ENCODE results near the gene EDIL3. TPM values are rescaled to one million over a fixed set of nuclear protein-coding genes. Genes with fewer than 3 reads are reported as not detected.

EDIL3 gene
- polyA plus RNA-seq, 1 donor (not counting 4 experiments of a cell fraction or from before 2014, with no cell fraction given): 0.34 TPM

- dilution Hi-C loops (cut with MboI; ENCODE audit: extremely low pct_ligation_motif_present, low sequenced_read_pairs): no loop called here
- no peak for DNase-seq (ENCODE audit: low read depth, low spot score)
- Histone ChIP-seq H3K79me2 (ENCODE audit: control insufficient read depth, insufficient read depth, low read length) (no peaks in the 10 kb centered on the region), H3K4me2 (ENCODE audit: control insufficient read depth, extremely low read depth, insufficient read depth, low read depth, low read length) (no peak overlapping the region), H3K9ac (ENCODE audit: control insufficient read depth, extremely low read depth, insufficient read depth, low read length) (no peak overlapping the region), H3K4me3 (ENCODE audit: control insufficient read depth in 2 of 3, extremely low read depth in 1 of 3, insufficient read depth in 2 of 3, low read depth in 1 of 3, low read length in 3 of 3) (no peak overlapping the region), H3K4me1 (ENCODE audit: control insufficient read depth, extremely low read depth, insufficient read depth, low read length) (no peaks in the 10 kb centered on the region), H3K9me3 (ENCODE audit: control insufficient read depth, low read depth, low read length) (no peaks in the 10 kb centered on the region), H3K27ac (ENCODE audit: control insufficient read depth, insufficient read depth, low read length) (no peak overlapping the region), H3K9me1 (ENCODE audit: control insufficient read depth, extremely low read depth, insufficient read depth, low read length) (no peaks in the 10 kb centered on the region), H2AFZ (ENCODE audit: control insufficient read depth, low read length) (no peak overlapping the region), H3K27me3 (ENCODE audit: control insufficient read depth, extremely low read depth, insufficient read depth, low read length) (no peaks in the 10 kb centered on the region), H4K20me1 (ENCODE audit: control insufficient read depth, extremely low read depth, insufficient read depth, low read length) (no peaks in the 10 kb centered on the region), H3K36me3 (ENCODE audit: control insufficient read depth in 2 of 2, extremely low read depth in 1 of 2, insufficient read depth in 2 of 2, low read length in 2 of 2) (no peaks in the 10 kb centered on the region)
- no peak for TF ChIP-seq EZH2 (IDR thresholded peaks at IDR 0.05; ENCODE audit: low read length)
- TF ChIP-seq CTCF (optimal IDR thresholded peaks at IDR 0.05 in 1 of 3, IDR thresholded peaks at IDR 0.05 in 1 of 3, conservative IDR thresholded peaks at IDR 0.05 in 1 of 3; ENCODE audit: extremely low read depth in 1 of 3, insufficient read depth in 2 of 3, low read length in 3 of 3): no peak
- FAIRE-seq: no peak
Observed at GRCh38 chr5:84016085-84016484, 368.6 kb downstream of the EDIL3 start.

GRCh38 chr5:84014966-84015365 lies 369.7 kb downstream of the EDIL3 start:
- H3K4me1 ChIP-seq (ENCODE audit: control insufficient read depth, extremely low read depth, insufficient read depth, low read length): no peaks in the 10 kb centered on the region

More at GRCh38 chr5:84014966-84015365, 369.7 kb downstream of the EDIL3 start:
- no peak overlapping the region for H3K4me2 ChIP-seq (ENCODE audit: control insufficient read depth, extremely low read depth, insufficient read depth, low read depth, low read length)
- FAIRE-seq (no peak), DNase-seq (ENCODE audit: low read depth, low spot score) (no peak)
- H3K9me1 ChIP-seq (ENCODE audit: control insufficient read depth, extremely low read depth, insufficient read depth, low read length): no peaks in the 10 kb centered on the region
- H3K9ac ChIP-seq (ENCODE audit: control insufficient read depth, extremely low read depth, insufficient read depth, low read length): no peak overlapping the region
- H3K4me3 ChIP-seq (ENCODE audit: control insufficient read depth in 2 of 3, extremely low read depth in 1 of 3, insufficient read depth in 2 of 3, low read depth in 1 of 3, low read length in 3 of 3): no peak overlapping the region
- H2AFZ ChIP-seq (ENCODE audit: control insufficient read depth, low read length): no peak overlapping the region
- TF ChIP-seq CTCF (optimal IDR thresholded peaks at IDR 0.05 in 1 of 3, IDR thresholded peaks at IDR 0.05 in 1 of 3, conservative IDR thresholded peaks at IDR 0.05 in 1 of 3; ENCODE audit: extremely low read depth in 1 of 3, insufficient read depth in 2 of 3, low read length in 3 of 3) (no peak), EZH2 (IDR thresholded peaks at IDR 0.05; ENCODE audit: low read length) (no peak)
- no peak overlapping the region for H3K27ac ChIP-seq (ENCODE audit: control insufficient read depth, insufficient read depth, low read length)
- dilution Hi-C loops (cut with MboI; ENCODE audit: extremely low pct_ligation_motif_present, low sequenced_read_pairs): no loop called here
- no peaks in the 10 kb centered on the region for H3K36me3 ChIP-seq (ENCODE audit: control insufficient read depth in 2 of 2, extremely low read depth in 1 of 2, insufficient read depth in 2 of 2, low read length in 2 of 2)
- no peaks in the 10 kb centered on the region for H3K79me2 ChIP-seq (ENCODE audit: control insufficient read depth, insufficient read depth, low read length)
- no peaks in the 10 kb centered on the region for H3K9me3 ChIP-seq (ENCODE audit: control insufficient read depth, low read depth, low read length)
- H4K20me1 ChIP-seq (ENCODE audit: control insufficient read depth, extremely low read depth, insufficient read depth, low read length): no peaks in the 10 kb centered on the region
- no peaks in the 10 kb centered on the region for H3K27me3 ChIP-seq (ENCODE audit: control insufficient read depth, extremely low read depth, insufficient read depth, low read length)

All from keratinocyte (primary cell).